Astrocyte of the hippocampus (primary cell): Measurements from ENCODE around the gene ABL1.
"Not testable (repeated sequence)": the region's sequence is repeated elsewhere in the genome, so short reads cannot be mapped to it uniquely, and the experiment has no call there.

Experiments used
- DNase-seq: peaks from one replicate; pipeline ENCODE4 v3.0.0; 2011; ENCODE audit warnings: low read depth, low spot score

The ABL1 gene

DNA sequence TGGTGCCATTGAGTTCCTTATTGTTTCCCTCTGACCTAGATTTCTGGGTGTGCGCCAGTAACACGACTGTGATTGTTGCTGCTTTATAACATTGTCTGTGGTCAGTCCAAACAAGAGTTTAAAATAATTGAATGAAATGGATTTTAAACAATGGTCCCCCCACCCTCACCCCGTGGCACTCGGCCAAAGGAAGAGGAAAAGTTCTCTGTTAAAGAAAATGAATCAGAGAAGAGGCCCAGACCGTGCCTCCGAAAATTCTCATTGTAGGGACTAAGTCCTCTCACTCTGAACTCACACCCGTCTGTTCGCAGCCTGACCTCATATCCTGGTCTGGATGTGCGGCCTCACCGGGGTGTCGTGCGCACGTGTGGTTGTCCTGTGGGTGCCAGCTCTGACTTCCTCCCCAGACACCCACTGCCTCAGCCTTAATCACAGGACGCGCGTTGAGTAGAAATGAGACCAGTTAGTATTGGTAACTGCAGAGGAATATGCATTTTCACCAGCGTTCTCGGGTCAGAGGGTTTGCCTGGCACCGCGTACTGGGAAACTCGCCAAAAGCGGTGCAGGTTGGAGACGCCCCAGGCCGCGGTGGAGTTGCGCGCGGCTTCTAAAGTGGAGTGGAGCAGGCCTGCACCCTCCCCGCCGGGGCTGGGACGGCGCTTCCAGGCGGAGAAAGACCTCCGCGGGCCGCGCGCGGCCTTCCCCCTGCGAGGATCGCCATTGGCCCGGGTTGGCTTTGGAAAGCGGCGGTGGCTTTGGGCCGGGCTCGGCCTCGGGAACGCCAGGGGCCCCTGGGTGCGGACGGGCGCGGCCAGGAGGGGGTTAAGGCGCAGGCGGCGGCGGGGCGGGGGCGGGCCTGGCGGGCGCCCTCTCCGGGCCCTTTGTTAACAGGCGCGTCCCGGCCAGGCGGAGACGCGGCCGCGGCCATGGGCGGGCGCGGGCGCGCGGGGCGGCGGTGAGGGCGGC lies at the start of gene ABL1:
Gene ABL1 (plus strand): TSS at position 884 of the 966 bp plus-strand sequence. CDS start 193 bp downstream, outside the sequence.
- DNase-seq: peak; percentile 90

DNA sequence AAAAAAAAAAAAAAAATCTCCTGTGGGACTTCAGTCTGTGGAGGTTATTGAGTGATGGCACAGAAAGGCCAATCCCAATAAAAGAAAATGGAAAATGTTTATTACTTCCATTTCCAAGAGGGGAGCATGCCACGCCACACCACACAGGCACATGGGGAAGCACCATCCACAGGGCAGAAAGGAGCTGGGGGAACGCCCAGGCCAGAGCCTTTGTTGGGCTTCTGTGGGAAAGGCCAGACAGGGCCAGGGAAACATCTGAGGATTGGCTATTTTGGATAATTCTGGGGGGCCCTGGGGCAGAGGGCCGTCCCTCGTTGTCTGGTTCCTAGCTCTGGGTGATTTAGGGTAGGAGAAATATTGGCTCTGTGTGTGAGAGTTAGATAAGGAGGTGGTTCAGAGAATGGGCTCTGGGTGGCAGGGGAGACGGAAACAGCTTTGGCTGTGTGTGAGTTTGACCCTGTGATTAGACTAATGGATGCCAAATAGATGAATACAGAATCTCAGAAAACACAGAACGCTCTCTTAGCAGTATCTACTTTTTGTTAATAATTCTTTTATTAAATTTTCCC lies 49.0 kb upstream of the ABL1 start:
- DNase-seq: no peak

GRCh38 chr9:130786526-130786925 lies 48.5 kb upstream of the ABL1 start:
- no peak for DNase-seq

DNA sequence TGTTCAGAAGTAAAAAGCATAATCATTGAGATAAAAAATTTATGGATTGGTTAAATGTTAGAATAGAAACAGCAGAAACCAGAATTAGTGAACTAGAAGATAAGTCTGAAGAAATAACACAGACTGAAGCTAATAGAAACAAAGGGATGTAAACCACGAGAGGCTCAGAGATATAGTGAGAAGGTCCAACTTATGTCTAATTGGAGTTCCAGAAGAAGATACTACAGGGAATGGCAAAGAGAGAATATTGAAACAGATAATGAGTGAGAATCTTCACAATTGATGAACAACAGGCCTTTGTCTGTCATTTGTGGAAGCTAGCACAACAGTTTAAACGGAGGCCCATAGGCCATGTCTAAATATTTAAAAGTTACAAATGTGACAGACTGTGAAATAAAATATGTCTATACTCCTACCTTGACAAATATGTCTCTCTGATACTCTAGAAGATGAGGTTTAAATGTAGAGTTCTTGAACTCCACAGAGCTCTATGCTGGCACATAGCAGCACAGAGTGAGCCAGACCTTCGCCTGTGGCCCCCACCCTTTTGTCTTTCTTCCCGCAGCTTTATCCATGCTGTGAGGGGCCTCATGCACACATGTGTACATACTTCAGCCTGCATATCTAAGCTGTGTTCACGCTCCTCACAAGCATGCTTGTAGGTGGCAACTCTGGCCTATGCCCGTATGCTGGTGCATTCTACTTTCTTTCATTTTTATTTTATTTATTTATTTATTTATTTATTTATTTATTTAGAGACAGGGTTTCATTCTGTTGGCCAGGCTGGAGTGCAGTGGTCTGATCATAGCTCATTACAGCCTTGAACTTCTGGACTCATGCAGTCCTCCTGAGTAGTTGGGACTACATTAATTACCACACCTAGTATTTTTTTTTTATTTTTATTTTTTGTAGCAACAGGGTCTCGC lies 45.0 kb upstream of the ABL1 start:
- no peak for DNase-seq

GRCh38 chr9:130791303-130791894 lies 43.7 kb upstream of the ABL1 start:
- no peak for DNase-seq

DNA sequence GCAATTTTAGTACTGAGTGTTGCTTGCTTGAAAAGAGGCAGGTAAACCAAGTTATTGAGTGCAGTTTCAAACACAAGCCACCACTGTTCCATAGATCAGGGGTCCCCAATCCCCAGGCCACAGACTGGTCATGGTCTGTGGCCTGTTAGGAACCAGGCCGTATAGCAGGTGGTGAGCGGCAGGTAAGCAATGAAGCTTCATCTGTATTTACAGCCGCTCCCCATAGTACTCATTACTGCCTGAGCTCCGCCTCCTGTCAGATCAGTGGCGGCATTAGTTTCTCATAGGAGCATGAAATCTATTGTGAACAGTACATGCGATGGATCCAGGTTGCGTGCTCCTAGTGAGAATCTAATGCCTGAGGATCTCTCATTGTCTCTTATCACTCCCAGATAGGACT lies 41.5 kb upstream of the ABL1 start:
- DNase-seq: no peak

DNA sequence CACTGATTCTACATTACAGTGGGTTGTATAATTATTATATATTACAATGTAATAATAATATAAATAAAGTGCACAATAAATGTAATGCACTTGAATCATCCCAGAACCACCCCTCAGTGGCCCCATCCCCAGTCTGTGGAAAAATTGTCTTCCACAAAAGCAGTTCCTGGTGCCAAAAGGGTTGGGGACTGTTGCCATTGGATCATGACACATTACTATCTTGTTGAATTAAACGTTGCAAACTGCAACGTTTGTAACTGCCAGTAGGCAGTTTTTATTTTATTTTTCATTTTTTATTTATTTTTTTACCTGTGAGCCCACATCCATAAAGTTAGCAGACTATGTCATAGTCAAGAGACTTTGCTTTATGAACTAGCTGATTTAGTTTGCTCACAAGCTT lies 41.0 kb upstream of the ABL1 start:
- DNase-seq: not testable (repeated sequence)

- DNase-seq: not testable (repeated sequence)
Measured at GRCh38 chr9:130794423-130794822, 40.6 kb upstream of the ABL1 start.

GRCh38 chr9:130794923-130795495 lies 40.0 kb upstream of the ABL1 start:
- no peak for DNase-seq

DNA sequence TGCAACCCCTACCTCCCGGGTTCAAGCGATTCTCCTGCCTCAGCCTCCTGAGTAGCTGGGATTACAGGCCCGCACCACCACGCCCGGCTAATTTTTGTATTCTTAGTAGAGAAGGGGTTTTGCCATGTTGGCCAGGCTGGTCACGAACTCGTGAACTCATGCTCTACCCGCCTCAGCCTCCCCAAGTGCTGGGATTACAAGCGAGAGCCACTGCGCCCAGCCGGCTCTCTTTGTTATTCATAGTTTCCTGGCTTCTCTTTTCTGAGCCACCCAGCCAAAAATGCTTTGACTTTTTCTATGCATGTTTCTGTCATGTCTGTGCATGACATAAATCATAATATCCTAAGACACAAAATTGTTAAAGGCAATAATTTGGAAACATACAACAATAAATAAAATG lies 31.9 kb upstream of the ABL1 start:
- not testable (repeated sequence) for DNase-seq

GRCh38 chr9:130805510-130806326 lies 29.3 kb upstream of the ABL1 start:
- DNase-seq: peak; percentile 46

GRCh38 chr9:130806327-130806716 lies 28.7 kb upstream of the ABL1 start:
- no peak for DNase-seq

DNA sequence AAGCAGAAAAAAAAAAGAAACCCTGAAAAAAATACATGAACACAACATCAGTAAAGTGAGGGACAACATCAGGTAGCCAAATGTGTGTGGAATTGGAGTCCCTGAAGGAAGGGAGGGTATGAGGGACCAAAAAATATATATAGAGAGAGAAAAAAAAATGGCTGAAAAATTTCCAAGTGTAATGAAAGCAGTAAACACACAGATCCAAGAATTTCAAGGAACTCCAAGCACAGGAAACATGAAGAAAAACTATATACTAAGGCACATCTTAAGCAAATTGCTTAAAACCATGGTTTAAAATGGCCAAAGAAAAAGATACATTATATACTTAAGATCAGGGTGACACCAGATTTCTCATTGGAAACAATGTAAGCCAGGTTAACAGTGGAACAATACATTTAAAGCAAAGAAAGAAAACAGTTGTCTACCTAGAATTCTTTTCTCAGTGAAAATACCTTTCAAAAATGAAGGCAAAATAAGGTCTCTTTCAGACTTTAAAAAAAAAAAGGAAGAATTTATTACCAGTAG lies 24.4 kb upstream of the ABL1 start:
- no peak for DNase-seq

DNA sequence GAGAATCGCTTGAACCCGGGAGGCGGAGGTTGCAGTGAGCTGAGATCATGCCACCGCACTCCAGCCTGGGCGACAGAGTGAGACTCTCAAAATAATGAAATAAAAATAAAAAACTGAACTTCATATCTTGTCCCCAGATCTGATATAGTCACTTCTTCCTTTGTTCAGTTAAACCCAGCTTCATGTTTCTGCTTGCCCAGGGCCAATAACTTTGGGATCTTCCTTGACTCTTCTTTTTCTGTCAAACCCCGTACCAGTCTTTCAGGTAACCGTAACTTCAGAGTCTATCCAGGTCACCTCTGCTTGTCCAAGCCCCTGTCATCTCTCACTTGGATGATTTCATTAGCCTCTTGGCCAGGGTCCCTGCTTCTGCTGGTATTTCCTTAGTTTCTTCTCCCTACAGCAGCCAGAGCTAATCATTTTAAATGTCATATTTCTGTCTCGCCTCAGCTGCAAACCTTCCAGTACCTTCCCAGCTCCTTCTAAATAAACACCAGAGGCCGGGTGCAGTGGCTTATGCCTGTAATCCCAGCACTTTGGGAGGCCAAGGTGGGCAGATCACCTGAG lies 19.7 kb upstream of the ABL1 start:
- DNase-seq: no peak

- no peak for DNase-seq
Measured at GRCh38 chr9:130817914-130818313, 17.1 kb upstream of the ABL1 start.

- no peak for DNase-seq
Measured at GRCh38 chr9:130820135-130820738, 14.8 kb upstream of the ABL1 start.

DNA sequence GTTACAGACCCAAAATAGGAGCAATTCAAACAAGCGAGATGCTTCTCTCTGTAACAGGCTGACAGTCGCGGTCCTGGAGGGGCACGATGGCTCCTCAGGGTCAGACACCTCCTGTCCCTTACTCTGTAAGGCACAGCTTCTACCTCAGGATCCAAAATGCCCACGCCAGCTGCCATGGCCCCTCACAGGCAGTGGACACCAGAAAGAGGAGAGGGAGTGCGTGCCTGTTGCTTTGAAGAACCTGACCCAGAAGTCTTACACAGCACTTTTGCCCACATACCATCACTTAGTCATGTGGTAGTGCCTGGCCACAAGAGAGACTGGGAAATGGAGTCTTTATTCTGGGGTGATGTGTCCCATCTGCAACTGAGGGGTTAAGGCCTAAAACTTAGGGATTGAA lies 11.6 kb upstream of the ABL1 start:
- DNase-seq: no peak

- DNase-seq: no peak
Measured at GRCh38 chr9:130824079-130824478, 11.0 kb upstream of the ABL1 start.

- peak; percentile 79 for DNase-seq
Measured at GRCh38 chr9:130824643-130825350, 10.3 kb upstream of the ABL1 start.
